Mesenchymal stem cell (in vitro differentiated cells and primary cell): ENCODE data around the gene LDHAL6A.
A peak's percentile ranks its signal among the peaks of the same experiment; 100 is the strongest.

Experiments
- DNase-seq: peaks from one replicate; pipeline ENCODE4 v3.0.0-alpha.2; 2013
- H2AFZ ChIP-seq: one replicate; pipeline ENCODE4 v1.6.1; 2013; ENCODE audit warnings: low read depth, mild to moderate bottlenecking, control low read depth, inconsistent platforms, low read length, moderate library complexity
- H2AK5ac ChIP-seq: 2 replicates; pipeline ENCODE4 v1.6.1; 2013; ENCODE audit warnings: low read length, moderate library complexity, mild to moderate bottlenecking, inconsistent platforms; ENCODE audit not compliant: severe bottlenecking
- H2BK120ac ChIP-seq: one replicate; pipeline ENCODE4 v1.6.1; 2013; ENCODE audit warnings: low read depth, mild to moderate bottlenecking, inconsistent platforms, low read length, moderate library complexity
- H2BK12ac ChIP-seq, 2 experiments: one replicate each; pipeline ENCODE4 v1.6.1; 2013; ENCODE audit warnings: inconsistent platforms in 2 of 2, low read length in 2 of 2, mild to moderate bottlenecking in 2 of 2, moderate library complexity in 2 of 2, control low read depth in 1 of 2
- H2BK15ac ChIP-seq: one replicate; pipeline ENCODE4 v1.6.1; 2013; ENCODE audit warnings: mild to moderate bottlenecking, low read depth, inconsistent platforms; ENCODE audit not compliant: poor library complexity, severe bottlenecking
- H2BK5ac ChIP-seq: 2 replicates; pipeline ENCODE4 v1.6.1; 2013; ENCODE audit warnings: low read depth, mild to moderate bottlenecking, low read length, control low read depth, inconsistent platforms; ENCODE audit not compliant: poor library complexity, severe bottlenecking
- H3K14ac ChIP-seq, 2 experiments: one replicate each; pipeline ENCODE4 v1.6.1; 2013; ENCODE audit warnings: inconsistent platforms in 2 of 2, low read length in 2 of 2, control low read depth in 1 of 2, mild to moderate bottlenecking in 1 of 2, moderate library complexity in 1 of 2
- H3K18ac ChIP-seq, 2 experiments: one replicate each; pipeline ENCODE4 v1.6.1; 2013; ENCODE audit warnings: inconsistent platforms in 2 of 2, low read length in 2 of 2, control low read depth in 1 of 2, low read depth in 1 of 2, mild to moderate bottlenecking in 1 of 2
- H3K23ac ChIP-seq, 2 experiments: one replicate each; pipeline ENCODE4 v1.6.1; 2013; ENCODE audit warnings: inconsistent platforms in 2 of 2, low read length in 2 of 2, mild to moderate bottlenecking in 2 of 2, moderate library complexity in 2 of 2, control low read depth in 1 of 2
- H3K27ac ChIP-seq: 2 replicates; pipeline ENCODE4 v1.5.1; 2013; ENCODE audit warnings: mild to moderate bottlenecking, moderate library complexity, low read length, control low read depth, inconsistent platforms; ENCODE audit not compliant: poor library complexity, severe bottlenecking
- H3K27me3 ChIP-seq, 2 experiments: 2 replicates each; pipeline versions ENCODE4 v1.6.1 to v1.7.0; 2013; ENCODE audit warnings: low read length in 2 of 2, mild to moderate bottlenecking in 2 of 2, moderate library complexity in 2 of 2, control low read depth in 1 of 2, inconsistent platforms in 1 of 2; ENCODE audit not compliant: control insufficient read depth in 1 of 2, insufficient read depth in 1 of 2
- H3K36me3 ChIP-seq, 2 experiments: 2 replicates each; pipeline versions ENCODE4 v1.6.1 to v1.7.0; 2013; ENCODE audit warnings: low read length in 2 of 2, control low read depth in 1 of 2, inconsistent platforms in 1 of 2, low read depth in 1 of 2, mild to moderate bottlenecking in 1 of 2; ENCODE audit not compliant: insufficient read depth in 2 of 2, control insufficient read depth in 1 of 2
- H3K4ac ChIP-seq, 2 experiments: one replicate each; pipeline ENCODE4 v1.6.1; 2013; ENCODE audit warnings: inconsistent platforms in 2 of 2, low read length in 2 of 2, mild to moderate bottlenecking in 2 of 2, moderate library complexity in 2 of 2, control low read depth in 1 of 2, low read depth in 1 of 2
- H3K4me1 ChIP-seq: 2 replicates; pipeline ENCODE4 v1.6.1; 2013; ENCODE audit warnings: low read depth, low read length, control low read depth; ENCODE audit not compliant: control insufficient read depth, insufficient read depth
- H3K4me2 ChIP-seq: 2 replicates; pipeline ENCODE4 v1.6.1; 2013; ENCODE audit warnings: low read length, mild to moderate bottlenecking, inconsistent platforms; ENCODE audit not compliant: poor library complexity, severe bottlenecking
- H3K4me3 ChIP-seq, 2 experiments: 2 replicates each; pipeline versions ENCODE4 v1.5.1 to v1.7.0; 2013; ENCODE audit warnings: low read length in 2 of 2, mild to moderate bottlenecking in 2 of 2, control low read depth in 1 of 2, low read depth in 1 of 2; ENCODE audit not compliant: insufficient read depth in 1 of 2
- H3K79me1 ChIP-seq: replicated peaks from 2 replicates; pipeline ENCODE4 v1.6.1; 2013; ENCODE audit warnings: mild to moderate bottlenecking, control low read depth, low read length, inconsistent platforms; ENCODE audit not compliant: poor library complexity, severe bottlenecking
- H3K9ac ChIP-seq: 2 replicates; pipeline ENCODE4 v1.7.0; 2013; ENCODE audit warnings: mild to moderate bottlenecking, low read length, moderate library complexity
- H3K9me3 ChIP-seq: 2 replicates; pipeline ENCODE4 v1.7.0; 2013; ENCODE audit warnings: mild to moderate bottlenecking, low read length; ENCODE audit not compliant: control insufficient read depth
- H4K8ac ChIP-seq: one replicate; pipeline ENCODE4 v1.6.1; 2013; ENCODE audit warnings: inconsistent platforms, mild to moderate bottlenecking, low read length, moderate library complexity
- H4K91ac ChIP-seq: one replicate; pipeline ENCODE4 v1.6.1; 2013; ENCODE audit warnings: mild to moderate bottlenecking, low read length, inconsistent platforms
- WGBS: methylation state at CpG from one replicate; pipeline ENCODE4 v1.1.7; 2013; ENCODE audit warnings: mixed read lengths; 5-methylcytosine and 5-hydroxymethylcytosine counted together

LDHAL6A gene

DNA sequence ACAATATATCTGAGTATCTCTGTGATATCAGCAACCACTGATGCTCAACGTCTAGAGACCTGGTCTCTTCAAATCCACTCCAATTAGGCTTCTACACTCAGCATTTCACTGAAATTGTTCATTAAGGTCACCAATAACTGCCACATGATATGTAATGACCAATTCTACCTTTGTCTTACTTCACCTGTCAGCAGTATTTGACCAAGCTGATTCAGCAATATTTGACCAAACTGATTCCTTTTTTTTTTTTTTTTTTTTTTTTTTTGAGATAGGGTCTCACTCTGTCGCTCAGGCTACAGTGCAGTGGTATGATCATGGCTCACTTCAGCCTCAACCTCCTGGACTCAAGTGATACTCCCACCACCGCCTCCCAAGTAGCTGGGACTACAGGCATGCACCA, 65.5 kb downstream of the LDHAL6A start:
- Histone ChIP-seq H3K27ac (no peak overlapping the region), H3K79me1 (peaks cover 23% of the 10 kb centered on the region), H3K36me3 (peaks cover 8 to 39% of the 10 kb centered on the region in 2 experiments), H3K23ac (no peak overlapping the region), H2AK5ac (no peak overlapping the region), H3K27me3 (no peaks in the 10 kb centered on the region), H3K4me2 (no peak overlapping the region), H3K18ac (no peak overlapping the region), H3K4me1 (peaks cover 8% of the 10 kb centered on the region), H2AFZ (no peak overlapping the region), H2BK120ac (no peak overlapping the region), H4K91ac (no peak overlapping the region), H3K14ac (no peak overlapping the region), H2BK5ac (no peak overlapping the region), H3K4ac (no peak overlapping the region), H3K9ac (no peak overlapping the region), H3K9me3 (no peaks in the 10 kb centered on the region), H2BK12ac (no peak overlapping the region), H3K4me3 (no peak overlapping the region), H2BK15ac (no peak overlapping the region), H4K8ac (no peak overlapping the region)
- 84% methylated on average over 3 of the region's 3 CpGs for WGBS
- DNase-seq: no peak

DNA sequence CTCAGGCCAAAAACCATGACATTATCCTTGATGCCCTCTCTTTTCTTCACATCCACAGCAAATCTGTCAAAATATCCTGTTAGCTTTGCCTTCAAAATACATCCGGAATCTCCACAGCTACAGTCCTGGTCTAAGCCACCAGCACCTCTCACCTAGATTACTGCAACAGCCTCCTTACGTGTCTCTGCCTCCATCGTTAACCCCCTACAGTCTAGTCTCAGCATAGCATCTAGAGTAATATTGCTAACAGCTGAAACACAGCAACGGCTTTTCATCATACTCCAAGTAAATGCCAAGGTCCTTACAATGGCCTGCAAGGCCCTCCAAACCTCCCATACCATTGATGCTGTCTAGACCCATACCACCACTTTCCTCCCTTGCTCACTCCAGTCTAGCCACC, 66.7 kb downstream of the LDHAL6A start:
- Histone ChIP-seq H4K91ac (no peak overlapping the region), H3K36me3 (peaks cover 8 to 37% of the 10 kb centered on the region in 2 experiments), H2AK5ac (no peak overlapping the region), H4K8ac (no peak overlapping the region), H3K4ac (no peak overlapping the region), H2BK120ac (no peak overlapping the region), H3K27me3 (no peaks in the 10 kb centered on the region), H3K4me1 (peaks cover 8% of the 10 kb centered on the region), H3K79me1 (peaks cover 18% of the 10 kb centered on the region), H3K9me3 (no peaks in the 10 kb centered on the region), H3K14ac (no peak overlapping the region), H3K27ac (no peak overlapping the region), H2AFZ (no peak overlapping the region), H3K4me2 (no peak overlapping the region), H3K23ac (no peak overlapping the region), H3K18ac (no peak overlapping the region), H3K9ac (no peak overlapping the region), H2BK12ac (no peak overlapping the region), H3K4me3 (no peak overlapping the region), H2BK5ac (no peak overlapping the region), H2BK15ac (no peak overlapping the region)
- DNase-seq: peak; percentile 33
- WGBS: 70% methylated on average over 4 of the region's 4 CpGs

DNA sequence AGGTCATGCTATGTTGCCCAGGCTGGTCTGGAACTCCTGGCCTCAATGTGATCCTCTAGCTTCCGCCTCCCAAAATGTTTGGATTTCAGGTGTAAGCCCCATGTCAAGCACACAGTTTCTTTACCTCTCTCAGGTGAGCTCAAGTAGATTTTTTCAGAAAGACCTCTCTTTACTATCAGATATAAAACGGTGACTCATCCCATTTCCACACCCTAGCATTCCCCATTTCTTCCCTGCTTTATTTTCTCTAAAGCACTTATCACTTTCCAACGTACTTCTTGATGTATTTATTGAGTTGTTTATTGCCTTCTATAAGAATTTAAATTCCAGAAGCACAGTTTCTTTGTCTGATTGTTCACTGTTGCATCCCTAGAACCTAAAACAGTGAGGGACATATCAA, 67.4 kb downstream of the LDHAL6A start:
- peaks cover 8 to 30% of the 10 kb centered on the region in 2 experiments for H3K36me3 ChIP-seq
- 100% methylated on average over 2 of the region's 3 CpGs for WGBS
- H3K4me3 ChIP-seq: no peak overlapping the region
- H3K18ac ChIP-seq: no peak overlapping the region
- no peak overlapping the region for H3K4me2 ChIP-seq
- no peak overlapping the region for H2BK12ac ChIP-seq
- no peak overlapping the region for H3K23ac ChIP-seq
- peaks cover 16% of the 10 kb centered on the region for H3K79me1 ChIP-seq
- no peak overlapping the region for H2AK5ac ChIP-seq
- H3K27ac ChIP-seq: no peak overlapping the region
- no peak overlapping the region for H4K8ac ChIP-seq
- H3K9me3 ChIP-seq: no peaks in the 10 kb centered on the region
- DNase-seq: no peak
- no peak overlapping the region for H3K14ac ChIP-seq
- H3K4me1 ChIP-seq: peaks cover 8% of the 10 kb centered on the region
- H2BK5ac ChIP-seq: no peak overlapping the region
- H2AFZ ChIP-seq: no peak overlapping the region
- H2BK120ac ChIP-seq: no peak overlapping the region
- no peak overlapping the region for H3K9ac ChIP-seq
- no peak overlapping the region for H3K4ac ChIP-seq
- no peak overlapping the region for H4K91ac ChIP-seq
- H3K27me3 ChIP-seq: no peaks in the 10 kb centered on the region
- no peak overlapping the region for H2BK15ac ChIP-seq

DNA sequence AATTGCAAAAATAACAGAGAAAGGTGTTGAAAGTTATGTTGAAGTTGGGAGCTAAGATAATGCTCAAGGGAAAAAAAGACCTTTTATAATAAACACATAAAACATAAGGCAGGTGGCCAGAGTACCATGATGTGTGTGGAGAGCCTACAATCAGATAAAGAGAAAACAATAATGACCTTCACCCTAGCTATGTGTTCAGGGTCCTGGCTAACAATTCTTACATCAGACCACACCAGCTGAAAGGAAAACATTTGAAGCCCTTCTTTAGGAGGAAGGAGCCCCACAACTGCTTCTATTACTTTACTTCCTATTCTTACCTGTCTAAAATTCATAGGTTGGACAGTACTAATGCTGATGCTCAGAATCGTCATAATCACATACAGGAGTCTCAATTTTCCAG, 68.6 kb downstream of the LDHAL6A start:
- no peak overlapping the region for H2BK5ac ChIP-seq
- DNase-seq: no peak
- peaks cover 5 to 22% of the 10 kb centered on the region in 2 experiments for H3K36me3 ChIP-seq
- no peak overlapping the region for H3K23ac ChIP-seq
- no peaks in the 10 kb centered on the region for H3K27me3 ChIP-seq
- WGBS: 100% methylated on average over 1 of the region's 1 CpG
- no peak overlapping the region for H3K4me3 ChIP-seq
- peaks cover 9% of the 10 kb centered on the region for H3K4me1 ChIP-seq
- no peak overlapping the region for H3K27ac ChIP-seq
- no peak overlapping the region for H2AK5ac ChIP-seq
- H3K9me3 ChIP-seq: no peaks in the 10 kb centered on the region
- no peak overlapping the region for H2BK12ac ChIP-seq
- H2BK120ac ChIP-seq: no peak overlapping the region
- no peak overlapping the region for H3K4ac ChIP-seq
- H4K8ac ChIP-seq: no peak overlapping the region
- no peak overlapping the region for H2AFZ ChIP-seq
- H3K18ac ChIP-seq: no peak overlapping the region
- H2BK15ac ChIP-seq: no peak overlapping the region
- H3K9ac ChIP-seq: no peak overlapping the region
- no peak overlapping the region for H3K14ac ChIP-seq
- H4K91ac ChIP-seq: no peak overlapping the region
- H3K4me2 ChIP-seq: no peak overlapping the region
- H3K79me1 ChIP-seq: peaks cover 16% of the 10 kb centered on the region
